ENCODE data around the gene RPSA.

RPSA gene

DNA sequence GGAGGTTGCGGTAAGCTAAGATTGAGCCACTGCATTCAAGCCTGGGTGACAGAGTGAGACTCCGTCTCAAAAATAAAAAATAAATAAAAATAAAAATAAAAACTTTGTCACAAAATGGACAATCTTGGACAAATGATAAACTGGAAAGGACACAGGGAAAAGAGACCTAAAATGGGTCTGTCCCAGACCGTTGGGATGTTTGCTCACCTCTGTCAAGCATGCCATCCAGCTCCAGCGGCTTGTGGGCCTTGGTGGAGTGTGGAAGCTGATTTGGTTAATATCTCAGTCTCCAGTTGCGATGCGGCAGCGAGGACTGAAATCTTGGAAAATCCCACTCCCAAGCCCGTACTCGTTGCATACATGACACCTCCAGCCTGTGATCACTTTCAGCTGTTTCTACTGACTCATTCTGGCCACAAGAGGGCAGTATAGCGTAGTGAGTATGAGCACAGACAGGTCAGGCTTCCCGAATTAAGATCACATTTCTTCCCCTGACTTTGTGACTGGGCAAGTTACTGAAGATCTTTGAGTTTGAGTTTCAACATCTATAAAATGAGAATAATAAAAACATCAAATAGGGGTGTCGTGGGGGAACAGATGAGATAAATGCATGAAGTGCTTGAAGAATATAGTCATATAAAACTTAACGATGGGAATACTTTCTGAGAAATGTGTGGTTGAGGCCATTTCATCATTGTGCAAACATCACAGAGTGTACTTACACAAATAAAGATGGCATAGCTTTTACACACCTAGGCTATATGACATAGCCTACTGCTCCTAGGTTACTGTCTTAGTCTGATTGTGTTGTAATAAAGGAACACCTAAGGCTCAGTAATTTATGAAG is 41.3 kb downstream of the RPSA start:
- TF ChIP-seq CTCF (IDR thresholded peaks at IDR 0.05): peak; percentile 87

DNA sequence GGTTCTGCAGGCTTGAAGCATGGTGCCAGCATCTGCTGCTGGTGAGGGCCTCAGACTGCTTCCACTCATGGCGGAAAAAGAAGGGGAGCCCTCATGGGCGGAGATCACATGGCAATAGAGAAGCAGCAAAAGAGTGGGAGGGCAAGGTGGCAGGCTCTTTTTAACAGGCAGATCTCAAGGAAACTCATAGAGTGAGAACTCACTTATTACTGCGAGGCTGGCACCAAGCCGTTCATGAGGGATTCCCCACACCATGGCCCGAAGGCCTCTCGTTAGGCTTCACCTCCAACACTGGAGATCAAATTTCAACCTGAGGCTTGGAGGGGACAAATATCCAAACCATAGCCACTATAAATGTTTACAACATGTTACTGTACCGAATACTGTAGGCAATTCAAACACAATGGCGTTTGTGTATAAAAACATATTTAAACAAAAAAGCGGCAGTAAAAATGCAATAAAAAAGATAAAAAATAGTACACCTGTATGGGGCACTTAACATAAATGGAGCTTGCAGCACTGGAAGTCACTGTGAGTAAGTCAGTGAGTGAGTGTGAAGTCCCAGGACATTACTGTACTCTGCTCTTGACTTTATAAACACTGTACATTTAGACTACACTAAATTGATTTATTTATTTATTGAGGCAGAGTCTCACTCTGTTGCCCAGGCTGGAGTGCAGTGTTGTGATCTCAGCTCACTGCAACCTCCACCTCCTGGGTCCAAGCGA is 42.1 kb downstream of the RPSA start:
- TF ChIP-seq CTCF (IDR thresholded peaks at IDR 0.05): no peak

- TF ChIP-seq CTCF (IDR thresholded peaks at IDR 0.05): no peak
Observed at GRCh38 chr3:39449796-39450195, 43.3 kb downstream of the RPSA start.

DNA sequence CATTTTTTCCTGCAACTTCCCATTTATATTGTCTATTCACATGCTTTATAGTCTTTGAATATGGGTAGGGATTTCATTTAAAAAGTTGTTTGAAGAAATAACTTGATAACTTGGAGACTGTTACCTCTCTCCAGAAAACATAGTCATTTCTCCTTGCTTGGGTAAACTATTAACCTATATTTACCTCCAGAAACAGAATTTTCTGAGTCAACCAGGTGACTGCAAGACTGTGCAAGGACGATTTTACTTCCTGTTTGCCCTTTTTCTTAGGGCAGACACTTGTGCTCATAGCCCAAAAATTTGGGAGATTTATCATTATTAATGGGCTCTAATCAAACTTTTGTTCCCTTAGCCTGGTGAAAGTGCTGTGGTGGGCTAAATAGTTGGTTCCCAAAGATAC is 46.6 kb downstream of the RPSA start:
- TF ChIP-seq CTCF (IDR thresholded peaks at IDR 0.05): no peak

DNA sequence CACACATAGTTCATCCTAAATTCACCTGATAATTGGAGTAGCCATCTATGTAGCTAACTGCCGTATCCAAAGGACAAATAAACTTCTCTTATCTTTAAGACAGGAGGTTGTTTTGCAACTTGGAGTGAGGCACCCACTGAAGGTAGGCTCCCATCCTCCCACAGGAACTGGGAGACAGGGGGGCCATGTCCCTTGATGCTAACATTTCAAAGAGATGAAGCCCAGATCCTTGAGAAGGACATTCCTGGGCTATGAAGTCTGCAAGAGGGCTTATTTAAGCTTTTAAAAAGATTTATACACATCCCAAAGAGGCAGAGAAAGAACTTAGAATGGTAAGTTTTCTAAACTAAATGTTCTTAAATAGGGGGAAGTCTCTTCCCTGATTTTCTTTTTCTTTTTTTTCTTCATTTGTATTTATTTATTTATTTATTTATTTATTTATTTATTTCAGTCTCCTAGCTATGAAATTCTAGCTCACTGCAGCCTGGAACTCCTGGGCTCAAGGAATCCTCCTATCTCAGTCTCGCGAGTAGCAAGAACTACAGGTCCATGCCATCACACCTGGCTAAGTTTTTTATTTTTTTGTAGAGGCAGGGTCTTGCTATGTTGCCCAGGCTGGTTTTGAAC is 48.2 kb downstream of the RPSA start:
- no peak for TF ChIP-seq CTCF (IDR thresholded peaks at IDR 0.05)

- TF ChIP-seq CTCF (IDR thresholded peaks at IDR 0.05): no peak
Observed at GRCh38 chr3:39456159-39456558, 49.6 kb downstream of the RPSA start.

GRCh38 chr3:39457361-39457760 is 50.8 kb downstream of the RPSA start:
- TF ChIP-seq CTCF (IDR thresholded peaks at IDR 0.05): no peak
